ENCODE measurements around the gene EWSR1. TPM values are rescaled to one million over a fixed set of nuclear protein-coding genes. Genes with fewer than 3 reads are reported as not detected.
"Not testable (repeated sequence)": the region's sequence is repeated elsewhere in the genome, so short reads cannot be mapped to it uniquely, and the experiment has no call there.

The EWSR1 gene
- 100 to 1,000 TPM; 125 to 189 TPM for total RNA-seq
- polyA plus RNA-seq (ENCODE audit: insufficient read length in 6 of 6): 100 to 1,000 TPM; 328 to 352 (median 341) TPM
- long read RNA-seq, donor 1, transcript EWSR1-207 (17 exons, 2,207 nt): minor isoform, 6 of 159 reads
- long read RNA-seq, donor 1, transcript EWSR1-206 (17 exons, 2,654 nt): minor isoform, 5 of 159 reads
- long read RNA-seq, donor 1, transcript EWSR1-215 (8 exons, 2,630 nt): major isoform, 17 of 159 reads
- long read RNA-seq, donor 1, transcript EWSR1-217 (8 exons, 3,231 nt): minor isoform, 8 of 159 reads
- long read RNA-seq, donor 1, partial matches to known transcripts: 121 of 159 reads
- long read RNA-seq, donor 1, other reads (novel, unspliced or antisense): 0 of 159 reads
- long read RNA-seq, donor 2, transcript EWSR1-215 (8 exons, 2,630 nt): minor isoform, 6 of 172 reads
- long read RNA-seq, donor 2, transcript EWSR1-207 (17 exons, 2,207 nt): major isoform, 15 of 172 reads
- long read RNA-seq, donor 2, transcript EWSR1-206 (17 exons, 2,654 nt): minor isoform, 11 of 172 reads
- long read RNA-seq, donor 2, partial matches to known transcripts: 133 of 172 reads
- long read RNA-seq, donor 2, other reads (novel, unspliced or antisense): 0 of 172 reads
- long read RNA-seq, donor 3, full-length matches to known transcripts: 39 of 81 reads
- long read RNA-seq, donor 3, partial matches to known transcripts: 37 of 81 reads
- long read RNA-seq, donor 3, other reads (novel, unspliced or antisense): 5 of 81 reads
- long read RNA-seq, donor 4, transcript EWSR1-207 (17 exons, 2,207 nt): major isoform, 5 of 29 reads
- long read RNA-seq, donor 4, transcript EWSR1-206 (17 exons, 2,654 nt): major isoform, 5 of 29 reads
- long read RNA-seq, donor 4, partial matches to known transcripts: 10 of 29 reads
- long read RNA-seq, donor 4, other reads (novel, unspliced or antisense): 7 of 29 reads
- long read RNA-seq, donor 5, transcript EWSR1-215 (8 exons, 2,630 nt): minor isoform, 8 of 123 reads
- long read RNA-seq, donor 5, transcript EWSR1-207 (17 exons, 2,207 nt): major isoform, 12 of 123 reads
- long read RNA-seq, donor 5, transcript EWSR1-206 (17 exons, 2,654 nt): minor isoform, 6 of 123 reads
- long read RNA-seq, donor 5, transcript EWSR1-217 (8 exons, 3,231 nt): minor isoform, 10 of 123 reads
- long read RNA-seq, donor 5, partial matches to known transcripts: 80 of 123 reads
- long read RNA-seq, donor 5, other reads (novel, unspliced or antisense): 6 of 123 reads
- long read RNA-seq, donor 6, transcript EWSR1-207 (17 exons, 2,207 nt): major isoform, 18 of 111 reads
- long read RNA-seq, donor 6, transcript EWSR1-206 (17 exons, 2,654 nt): minor isoform, 11 of 111 reads
- long read RNA-seq, donor 6, transcript EWSR1-217 (8 exons, 3,231 nt): minor isoform, 9 of 111 reads
- long read RNA-seq, donor 6, partial matches to known transcripts: 63 of 111 reads
- long read RNA-seq, donor 6, other reads (novel, unspliced or antisense): 6 of 111 reads
- long read RNA-seq, donor 7, transcript EWSR1-217 (8 exons, 3,231 nt): major isoform, 6 of 43 reads
- long read RNA-seq, donor 7, transcript EWSR1-215 (8 exons, 2,630 nt): major isoform, 6 of 43 reads
- long read RNA-seq, donor 7, transcript EWSR1-206 (17 exons, 2,654 nt): minor isoform, 5 of 43 reads
- long read RNA-seq, donor 7, partial matches to known transcripts: 13 of 43 reads
- long read RNA-seq, donor 7, other reads (novel, unspliced or antisense): 8 of 43 reads
- long read RNA-seq, donor 8, transcript EWSR1-206 (17 exons, 2,654 nt): minor isoform, 14 of 129 reads
- long read RNA-seq, donor 8, transcript EWSR1-207 (17 exons, 2,207 nt): minor isoform, 14 of 129 reads
- long read RNA-seq, donor 8, transcript EWSR1-215 (8 exons, 2,630 nt): minor isoform, 5 of 129 reads
- long read RNA-seq, donor 8, transcript EWSR1-217 (8 exons, 3,231 nt): major isoform, 19 of 129 reads
- long read RNA-seq, donor 8, partial matches to known transcripts: 69 of 129 reads
- long read RNA-seq, donor 8, other reads (novel, unspliced or antisense): 5 of 129 reads
- long read RNA-seq, donor 9, partial matches to known transcripts: 0 of 1 reads
- long read RNA-seq, donor 9, other reads (novel, unspliced or antisense): 0 of 1 reads
- long read RNA-seq, donor 10, partial matches to known transcripts: 9 of 21 reads
- long read RNA-seq, donor 10, other reads (novel, unspliced or antisense): 4 of 21 reads
- long read RNA-seq, donor 11, transcript EWSR1-206 (17 exons, 2,654 nt): minor isoform, 7 of 103 reads
- long read RNA-seq, donor 11, transcript EWSR1-207 (17 exons, 2,207 nt): major isoform, 12 of 103 reads
- long read RNA-seq, donor 11, transcript EWSR1-215 (8 exons, 2,630 nt): minor isoform, 9 of 103 reads
- long read RNA-seq, donor 11, partial matches to known transcripts: 67 of 103 reads
- long read RNA-seq, donor 11, other reads (novel, unspliced or antisense): 0 of 103 reads
- long read RNA-seq, donor 12, transcript EWSR1-217 (8 exons, 3,231 nt): minor isoform, 7 of 73 reads
- long read RNA-seq, donor 12, transcript EWSR1-206 (17 exons, 2,654 nt): minor isoform, 5 of 73 reads
- long read RNA-seq, donor 12, transcript EWSR1-207 (17 exons, 2,207 nt): major isoform, 8 of 73 reads
- long read RNA-seq, donor 12, transcript EWSR1-215 (8 exons, 2,630 nt): minor isoform, 7 of 73 reads
- long read RNA-seq, donor 12, partial matches to known transcripts: 38 of 73 reads
- long read RNA-seq, donor 12, other reads (novel, unspliced or antisense): 6 of 73 reads

- intact Hi-C loops (cut with DNase I): no loop called here
- no peaks in the 10 kb centered on the region for H3K27me3 ChIP-seq
- peak; percentile 92 for ATAC-seq
- TF ChIP-seq CTCF (IDR thresholded peaks at IDR 0.05): no peak
- H3K36me3 ChIP-seq: peaks cover 0 to 35% of the 10 kb centered on the region in 2 donors
- DNase-seq: peak; percentile 95 to 99 (median 96)
- H3K9me3 ChIP-seq: no peaks in the 10 kb centered on the region
- H3K27ac ChIP-seq: peak within 1 kb of the TSS; percentile 98
- peak within 1 kb of the TSS; percentile 77 to 99 for H3K4me3 ChIP-seq
- peaks cover 32 to 57% of the 10 kb centered on the region in 2 donors for H3K4me1 ChIP-seq
These were observed at the start of gene EWSR1, which contains the start of gene RHBDD3 for GRCh38 chr22:29267858-29268510. Gene EWSR1, plus strand, starts transcription at chr22:29268268. Its CDS starts 69 bp downstream, at chr22:29268337. Gene RHBDD3, minus strand, starts transcription at chr22:29267981. Its CDS starts 2,355 bp downstream, at chr22:29265626.

DNA sequence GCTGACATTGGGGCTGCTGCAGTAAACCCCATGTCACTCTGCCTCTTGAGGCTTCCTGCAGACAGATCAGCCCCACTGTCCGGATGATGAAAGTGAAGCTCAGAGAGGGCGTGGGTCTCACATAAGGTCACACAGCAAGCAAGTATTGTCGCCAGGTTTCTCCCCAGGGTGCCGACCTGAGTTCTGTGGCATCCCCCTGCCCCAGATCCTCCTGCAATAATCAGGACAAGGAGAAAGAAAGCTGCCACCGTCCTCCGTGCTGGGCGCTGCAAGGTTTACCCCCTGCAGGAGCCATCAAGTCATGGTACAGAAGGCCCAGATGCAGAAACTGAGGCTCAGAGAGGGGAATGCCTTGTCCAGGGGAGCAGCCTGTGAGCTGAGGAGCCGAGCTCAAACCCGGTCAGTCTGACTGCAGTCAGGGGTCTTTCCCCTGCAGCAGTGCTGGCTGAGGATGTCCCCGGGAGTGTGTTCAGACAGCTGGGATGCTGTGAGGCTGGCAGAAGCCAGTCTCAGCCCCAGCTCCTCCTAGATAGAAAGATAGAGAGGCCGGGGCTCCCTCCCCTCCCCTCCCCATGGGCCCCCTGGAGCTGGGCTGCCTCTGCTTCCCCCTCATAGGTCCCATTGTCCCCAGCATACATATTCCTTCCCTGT is 49.2 kb upstream of the EWSR1 start:
- H3K36me3 ChIP-seq: no peaks in the 10 kb centered on the region
- no peak for TF ChIP-seq CTCF (IDR thresholded peaks at IDR 0.05)
- H3K4me3 ChIP-seq: no peak overlapping the region
- intact Hi-C loops (cut with DNase I): no loop called here
- no peaks in the 10 kb centered on the region for H3K9me3 ChIP-seq
- peaks cover 0 to 13% of the 10 kb centered on the region in 2 donors for H3K4me1 ChIP-seq
- no peak overlapping the region for H3K27ac ChIP-seq
- H3K27me3 ChIP-seq: no peaks in the 10 kb centered on the region
- no peak for ATAC-seq
- peak in 1 of 4 donors; percentile 22 for DNase-seq

- H3K36me3 ChIP-seq; DNase-seq; H3K27ac ChIP-seq; intact Hi-C loops (cut with DNase I); H3K27me3 ChIP-seq; ATAC-seq; H3K9me3 ChIP-seq; H3K4me3 ChIP-seq: not testable (repeated sequence)
- peaks cover under 1 to 15% of the 10 kb centered on the region in 2 donors for H3K4me1 ChIP-seq
These were observed 48.7 kb upstream of the EWSR1 start for GRCh38 chr22:29219409-29219782.
